HG03442 (cell line): ENCODE results near the gene GALNT11.
"Not testable (repeated sequence)": the region's sequence is repeated elsewhere in the genome, so short reads cannot be mapped to it uniquely, and the experiment has no call there.

Source experiments
- ATAC-seq: cut with Tn5 transposase; IDR thresholded peaks from one replicate; pipeline ENCODE4 v1.9.1; 2021; ENCODE audit warnings: mild to moderate bottlenecking, moderate library complexity; ENCODE audit not compliant: unreplicated experiment

The GALNT11 gene

DNA sequence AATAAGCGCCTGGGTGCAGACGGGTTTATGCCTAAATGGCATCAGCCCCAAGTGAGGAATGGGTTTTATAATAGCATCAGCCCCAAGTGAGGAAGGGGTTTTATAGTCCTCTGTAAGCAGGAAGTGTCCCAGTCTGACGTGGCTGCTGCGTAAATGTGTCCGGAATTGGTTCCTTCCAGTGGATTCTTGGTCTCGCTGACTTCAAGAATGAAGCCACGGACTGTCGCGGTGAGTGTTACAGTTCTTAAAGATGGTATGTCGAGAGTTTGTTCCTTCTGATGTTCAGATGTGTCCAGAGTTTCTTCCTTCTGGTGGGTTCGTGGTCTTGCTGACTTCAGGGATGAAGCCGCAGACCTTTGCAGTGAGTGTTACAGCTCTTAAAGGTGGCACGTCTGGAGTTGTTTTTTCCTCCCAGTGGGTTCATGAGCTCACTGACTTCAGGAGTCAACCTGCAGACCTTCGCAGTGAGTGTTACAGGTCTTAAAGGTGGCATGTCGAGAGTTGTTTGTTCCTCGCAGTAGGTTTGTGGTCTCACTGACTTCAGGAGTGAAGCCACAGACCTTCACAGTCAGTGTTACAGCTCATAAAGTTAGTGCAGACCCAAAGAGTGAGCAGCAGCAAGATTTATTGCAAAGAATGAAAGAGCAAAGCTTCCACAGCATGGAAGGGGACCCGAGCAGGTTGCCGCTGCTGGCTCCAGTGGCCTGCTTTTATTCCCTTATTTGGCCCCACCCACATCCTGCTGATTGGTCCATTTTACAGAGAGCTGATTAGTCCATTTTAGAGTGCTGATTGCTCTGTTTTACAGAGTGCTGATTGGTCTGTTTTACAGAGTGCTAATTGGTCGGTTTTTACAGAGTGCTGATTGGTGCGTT, 2.3 kb downstream of the GALNT11 start:
- not testable (repeated sequence) for ATAC-seq

DNA sequence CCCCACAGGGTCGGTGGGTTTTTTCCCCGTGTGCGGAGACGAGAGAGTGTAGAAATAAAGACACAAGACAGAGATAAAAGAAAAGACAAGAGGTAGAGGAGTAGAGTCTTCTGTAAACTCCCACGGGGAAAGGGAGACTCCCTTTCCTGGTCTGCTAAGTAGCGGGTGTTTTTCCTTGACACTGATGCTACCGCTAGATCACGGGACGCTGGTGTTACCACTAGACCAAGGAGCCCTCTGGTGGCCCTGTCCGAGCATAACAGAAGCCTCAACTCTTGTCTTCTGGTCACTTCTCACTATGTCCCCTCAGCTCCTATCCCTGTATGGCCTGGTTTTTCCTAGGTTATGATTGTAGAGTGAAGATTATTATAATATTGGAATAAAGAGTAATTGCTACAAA, 4.6 kb downstream of the GALNT11 start:
- ATAC-seq = not testable (repeated sequence)

DNA sequence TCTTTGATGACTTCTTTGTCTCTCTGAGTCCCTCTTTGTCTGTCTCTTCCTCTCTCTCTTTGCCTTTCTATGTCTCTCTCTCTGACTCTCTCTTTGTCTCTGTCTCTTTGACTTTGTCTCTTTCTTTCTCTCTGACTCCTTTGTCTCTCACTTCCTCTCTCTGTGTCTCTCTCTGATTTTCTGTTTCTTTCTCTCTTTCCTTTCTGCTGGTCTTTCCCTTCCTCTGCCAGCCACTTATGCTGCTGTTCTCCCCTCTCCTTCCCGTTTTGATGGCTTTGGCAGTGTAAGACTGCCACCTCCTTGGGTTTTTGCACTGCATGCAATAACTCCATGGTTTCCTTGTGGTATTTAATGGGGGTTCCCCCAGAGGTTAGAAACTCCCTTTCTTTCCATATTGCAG, 5.2 kb downstream of the GALNT11 start:
- ATAC-seq = not testable (repeated sequence)

DNA sequence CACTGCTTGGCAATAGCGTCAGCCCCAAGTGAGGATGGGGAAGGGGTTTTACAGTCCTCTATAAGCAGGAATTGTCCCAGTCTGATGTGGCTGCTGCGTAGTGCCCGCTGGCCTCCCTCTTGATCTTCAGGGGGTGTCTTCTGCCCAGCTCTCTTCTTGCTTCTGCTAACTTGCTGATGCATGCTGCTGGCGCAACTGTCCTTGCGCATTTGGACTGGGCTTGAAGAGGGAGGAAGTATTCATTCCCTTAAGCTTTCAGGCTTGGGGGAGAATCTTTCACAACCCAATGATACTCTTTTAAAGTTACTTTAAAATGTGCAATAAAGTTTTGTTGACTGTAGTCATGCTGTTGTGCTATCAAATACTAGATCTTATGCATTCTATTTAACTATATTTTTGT, 10.3 kb downstream of the GALNT11 start:
- ATAC-seq = no peak

DNA sequence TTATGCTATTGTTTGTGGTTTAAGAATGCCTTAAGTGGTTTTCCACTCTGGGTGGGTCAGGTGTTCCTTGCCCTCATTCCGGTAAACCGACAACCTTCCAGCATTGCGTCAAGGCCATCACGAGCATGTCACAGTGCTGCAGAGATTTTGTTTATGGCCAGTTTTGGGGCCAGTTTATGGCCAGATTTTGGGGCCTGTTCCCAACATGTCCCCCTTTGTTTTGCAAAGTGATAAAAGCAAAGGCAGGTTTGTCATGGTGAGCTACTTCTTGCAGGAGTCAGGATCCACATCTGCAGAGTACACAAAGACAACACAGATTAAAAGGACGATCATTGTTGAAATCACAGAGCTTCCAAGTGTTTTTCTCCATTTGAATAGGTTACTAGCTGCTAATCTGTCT, 12.9 kb downstream of the GALNT11 start:
- ATAC-seq = not testable (repeated sequence)

DNA sequence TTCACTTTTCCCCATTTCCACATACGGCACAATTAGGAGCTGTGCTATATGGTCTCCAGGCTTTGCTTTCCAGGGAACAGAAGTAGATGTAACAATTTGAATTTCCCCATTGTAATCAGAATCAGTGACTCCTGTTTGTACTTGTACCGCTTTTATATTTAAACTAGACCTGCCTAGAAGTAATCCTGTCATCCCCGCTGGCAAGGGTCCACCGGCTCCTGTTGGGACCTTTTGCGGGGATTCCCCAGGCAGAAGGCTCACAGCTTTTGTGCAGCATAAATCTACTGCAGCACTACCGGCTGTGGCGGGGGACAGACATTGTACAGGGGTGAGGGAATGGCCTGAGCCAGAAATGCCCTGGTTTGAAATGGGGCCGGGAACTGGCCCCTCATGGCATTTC, 17.6 kb downstream of the GALNT11 start:
- not testable (repeated sequence) for ATAC-seq

DNA sequence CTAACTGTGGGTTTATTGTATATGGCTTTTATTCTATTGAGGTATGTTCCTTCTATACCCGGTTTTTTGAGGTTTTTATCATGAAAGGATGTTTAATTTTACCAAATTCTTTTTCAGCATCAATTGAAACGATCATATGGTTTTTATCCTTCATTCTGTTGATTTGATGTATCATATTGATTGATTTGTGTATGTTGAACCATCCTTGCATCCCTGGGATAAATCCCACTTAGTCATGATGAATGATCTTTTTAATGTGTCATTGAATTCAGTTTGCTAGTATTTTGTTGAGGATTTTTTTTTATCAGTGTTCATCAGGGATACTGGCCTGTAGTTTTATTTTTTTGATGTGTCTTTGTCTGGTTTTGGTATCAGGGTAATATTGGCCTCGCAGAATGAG, 19.4 kb downstream of the GALNT11 start:
- ATAC-seq = not testable (repeated sequence)

DNA sequence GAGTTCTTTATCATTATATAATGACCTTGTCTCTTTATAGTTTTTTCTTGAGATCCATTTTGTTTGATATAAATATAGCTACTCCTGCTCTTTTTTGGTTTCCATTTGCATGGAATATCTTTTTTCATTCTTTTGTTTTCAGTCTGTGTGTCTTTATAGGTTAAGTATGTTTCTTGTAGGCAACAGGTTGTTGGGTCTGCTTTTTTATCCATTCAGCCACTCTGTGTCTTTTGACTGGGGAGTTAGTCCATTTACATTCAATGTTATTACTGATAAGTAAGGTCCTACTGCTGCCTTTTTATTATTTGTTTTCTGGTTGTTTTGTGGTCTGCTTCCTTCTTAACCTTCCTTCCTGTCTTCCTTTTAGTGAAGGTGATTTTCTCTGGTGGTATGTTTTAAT, 21.1 kb downstream of the GALNT11 start:
- ATAC-seq = no peak

DNA sequence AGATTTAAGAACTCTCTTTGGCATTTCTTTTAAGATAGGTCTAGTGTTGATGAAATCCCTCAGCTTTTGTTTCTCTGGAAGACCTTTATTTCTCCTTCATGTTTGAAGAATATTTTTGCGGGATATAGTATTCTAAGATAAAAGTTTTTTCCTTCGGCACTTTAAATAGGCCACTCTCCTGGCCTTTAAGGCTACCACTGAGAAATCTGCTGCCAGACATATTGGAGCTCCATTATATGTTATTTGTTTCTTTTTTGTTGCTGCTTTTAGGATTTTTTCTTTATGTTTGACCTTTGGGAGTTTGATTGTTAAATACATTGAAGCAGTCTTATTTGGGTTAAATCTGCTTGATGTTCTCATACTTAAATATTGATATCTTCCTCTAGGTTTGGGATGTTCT, 22.6 kb downstream of the GALNT11 start:
- no peak for ATAC-seq

DNA sequence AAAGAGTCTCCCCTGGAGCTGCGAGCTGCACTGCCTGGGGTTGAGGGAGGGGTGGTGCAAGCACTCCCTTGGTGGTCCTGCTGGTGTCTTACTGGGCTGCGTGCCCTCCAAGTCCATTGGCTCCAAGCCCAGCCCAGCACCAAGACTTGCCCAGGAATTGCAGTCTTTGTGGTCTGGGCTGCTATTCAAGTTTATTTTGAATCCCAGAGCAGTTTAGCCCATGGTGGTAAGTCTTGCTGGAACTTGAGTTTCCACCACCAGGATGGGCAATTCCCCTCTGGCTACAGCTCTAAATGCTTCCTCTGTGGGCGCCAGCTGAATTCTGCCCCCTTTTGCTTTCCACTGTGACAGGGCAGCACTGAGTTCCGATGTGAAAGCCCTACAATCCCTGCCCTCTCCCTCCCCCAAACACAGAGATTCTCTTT, 25.1 kb downstream of the GALNT11 start:
- no peak for ATAC-seq

DNA sequence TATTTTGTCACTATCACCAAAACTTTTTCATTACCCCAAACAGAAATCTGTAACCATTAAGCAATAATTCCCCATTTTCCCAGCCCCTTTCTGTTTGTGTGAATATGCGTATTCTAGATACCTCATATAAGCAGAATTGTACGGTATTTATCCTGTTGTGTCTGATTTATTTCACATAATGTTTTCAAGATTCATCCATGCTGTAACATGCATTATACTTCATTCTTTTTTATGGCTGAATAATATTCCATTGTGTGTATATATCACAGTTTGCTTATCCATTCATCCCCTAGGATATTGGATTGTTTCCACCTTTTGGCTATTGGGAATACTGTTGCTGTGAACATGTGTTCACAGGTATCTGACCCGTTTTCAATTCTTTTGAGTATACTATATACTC, 26.5 kb downstream of the GALNT11 start:
- ATAC-seq = no peak

DNA sequence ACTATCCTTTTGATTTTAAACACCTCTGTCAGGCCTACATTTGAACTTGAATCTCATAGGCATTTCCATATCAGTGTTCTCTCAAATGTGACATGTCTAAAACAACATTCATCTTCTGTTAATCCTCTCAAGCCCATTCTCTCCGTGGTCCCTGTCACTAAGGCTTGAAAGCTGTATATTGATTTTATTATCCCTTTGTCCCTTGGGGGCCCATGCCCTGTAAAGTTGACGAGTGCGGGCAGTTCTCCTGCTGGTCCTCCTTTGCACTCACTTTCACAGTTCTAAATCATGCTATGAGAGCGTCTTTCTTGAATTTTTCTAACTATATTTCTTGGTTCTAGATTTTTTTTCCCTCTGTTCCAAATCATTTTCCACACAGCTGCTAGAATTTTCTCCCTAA, 27.3 kb downstream of the GALNT11 start:
- no peak for ATAC-seq

DNA sequence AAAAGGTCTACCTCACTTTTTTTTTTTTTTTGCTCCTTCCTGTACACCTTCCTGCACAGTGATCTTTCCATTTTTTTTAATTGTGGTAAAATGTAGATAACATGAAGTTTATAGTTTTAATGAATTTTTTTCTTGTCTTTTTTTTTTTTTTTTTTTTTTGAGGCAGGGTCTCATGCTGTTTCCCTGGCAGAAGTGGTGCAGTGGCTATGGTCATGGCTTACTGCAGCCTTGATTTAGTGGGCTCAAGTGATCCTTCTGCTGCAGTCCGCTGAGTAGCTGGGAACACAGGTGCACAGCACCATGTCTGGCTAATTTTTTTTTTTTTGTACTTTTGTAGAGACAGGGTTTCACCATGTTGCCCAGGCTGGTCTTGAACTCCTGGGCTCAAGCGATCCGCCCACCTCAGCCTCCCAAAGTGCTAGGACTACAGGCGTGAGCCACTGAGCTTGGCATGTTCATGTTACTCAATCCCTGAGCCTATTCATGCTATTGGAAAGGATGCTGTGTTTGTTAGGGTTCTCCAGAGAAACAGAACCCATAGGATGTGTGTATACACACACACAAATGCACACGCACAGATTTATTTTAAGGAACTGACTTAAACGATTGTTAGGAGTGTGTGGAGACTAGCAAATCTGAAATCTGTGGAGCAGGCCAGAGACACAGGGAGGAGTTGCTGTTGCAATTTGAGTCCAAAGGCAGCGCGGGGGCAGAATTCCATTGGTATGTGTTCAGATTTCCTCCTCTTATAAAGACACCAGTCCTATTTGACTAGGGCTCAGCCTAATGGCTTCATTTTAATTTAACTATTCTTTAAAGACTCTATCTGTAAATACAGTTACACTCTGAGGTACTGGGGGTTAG, 29.1 kb downstream of the GALNT11 start:
- no peak for ATAC-seq

DNA sequence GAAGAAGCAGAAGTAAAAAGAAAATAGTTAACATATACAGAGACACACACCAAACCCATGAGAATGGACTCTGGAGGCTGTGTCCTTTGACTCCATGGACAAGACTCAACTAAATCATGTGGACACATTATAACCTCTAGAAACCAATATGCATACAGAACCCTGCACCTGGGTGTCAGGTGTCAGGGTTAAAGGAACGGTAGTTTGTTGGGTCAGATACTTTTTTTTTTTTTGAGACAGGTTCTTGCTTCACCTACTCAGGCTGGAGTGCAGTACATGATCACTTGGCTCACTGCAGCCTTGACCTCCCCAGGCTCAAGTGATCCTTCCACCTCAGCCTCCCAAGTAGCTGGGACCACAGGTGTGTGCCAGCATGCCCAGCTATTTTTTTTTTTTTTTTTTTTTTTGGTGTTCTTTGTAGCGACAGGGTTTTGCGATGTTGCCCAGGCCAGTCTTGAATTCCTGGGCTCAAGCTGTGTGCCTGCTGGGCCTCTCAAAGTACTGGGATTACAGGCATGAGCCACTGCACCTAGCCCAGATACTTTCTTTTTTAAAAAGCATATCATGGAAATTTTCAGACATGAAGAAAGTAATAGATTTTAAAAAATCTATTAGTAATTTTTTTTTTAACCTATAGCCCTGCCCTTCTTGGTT, 31.3 kb downstream of the GALNT11 start:
- no peak for ATAC-seq

DNA sequence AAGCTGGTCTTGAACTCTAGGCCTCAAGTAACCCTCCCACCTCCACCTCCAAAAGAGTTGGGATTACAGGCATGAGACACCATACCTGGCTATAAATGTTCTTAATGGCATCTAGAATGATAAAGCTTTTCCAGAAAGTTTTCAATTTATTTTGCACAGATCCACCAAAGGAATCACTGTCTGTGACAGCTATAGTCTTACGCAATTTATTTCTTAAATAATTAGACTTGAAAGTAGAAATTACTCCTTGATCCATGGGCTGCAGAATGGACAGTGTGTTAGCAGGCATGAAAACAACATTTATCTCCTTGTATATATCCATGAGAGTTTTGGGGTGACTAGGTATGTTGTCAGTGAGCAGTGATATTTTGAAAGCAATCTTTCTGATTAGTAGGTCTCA, 33.8 kb downstream of the GALNT11 start:
- ATAC-seq = no peak

DNA sequence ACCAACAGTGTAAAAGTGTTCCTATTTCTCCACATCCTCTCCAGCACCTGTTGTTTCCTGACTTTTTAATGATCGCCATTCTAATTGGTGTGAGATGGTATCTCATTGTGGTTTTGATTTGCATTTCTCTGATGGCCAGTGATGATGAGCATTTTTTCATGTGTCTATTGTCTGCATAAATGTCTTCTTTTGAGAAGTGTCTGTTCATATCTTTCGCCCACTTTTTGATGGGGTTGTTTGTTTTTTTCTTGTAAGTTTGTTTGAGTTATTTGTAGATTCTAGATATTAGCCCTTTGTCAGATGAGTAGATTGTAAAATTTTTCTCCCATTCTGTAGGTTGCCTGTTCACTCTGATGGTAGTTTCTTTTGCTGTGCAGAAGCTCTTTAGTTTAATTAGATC, 35.6 kb downstream of the GALNT11 start:
- not testable (repeated sequence) for ATAC-seq

DNA sequence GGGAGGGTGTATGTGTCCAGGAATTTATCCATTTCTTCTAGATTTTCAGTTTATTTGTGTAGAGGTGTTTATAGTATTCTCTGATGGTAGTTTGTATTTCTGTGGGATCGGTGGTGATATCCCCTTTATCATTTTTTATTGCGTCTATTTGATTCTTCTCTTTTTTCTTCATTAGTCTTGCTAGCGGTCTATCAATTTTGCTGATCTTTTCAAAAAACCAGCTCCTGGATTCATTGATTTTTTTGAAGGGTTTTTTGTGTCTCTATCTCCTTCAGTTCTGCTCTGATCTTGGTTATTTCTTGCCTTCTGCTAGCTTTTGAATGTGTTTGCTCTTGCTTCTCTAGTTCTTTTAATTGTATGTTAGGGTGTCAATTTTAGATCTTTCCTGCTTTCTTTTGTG, 37.7 kb downstream of the GALNT11 start:
- not testable (repeated sequence) for ATAC-seq

DNA sequence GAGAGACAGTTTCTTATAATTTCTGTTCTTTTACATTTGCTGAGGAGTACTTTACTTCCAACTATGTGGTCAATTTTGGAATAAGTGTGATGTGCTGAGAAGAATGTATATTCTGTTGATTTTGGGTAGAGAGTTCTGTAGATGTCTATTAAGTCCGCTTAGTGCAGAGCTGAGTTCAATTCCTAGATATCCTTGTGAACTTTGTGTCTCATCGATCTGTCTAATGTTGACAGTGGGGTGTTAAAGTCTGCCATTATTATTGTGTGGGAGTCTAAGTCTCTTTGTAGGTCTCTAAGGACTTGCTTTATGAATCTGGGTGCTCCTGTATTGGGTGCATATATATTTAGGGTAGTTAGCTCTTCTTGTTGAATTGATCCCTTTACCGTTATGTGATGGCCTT, 38.3 kb downstream of the GALNT11 start:
- not testable (repeated sequence) for ATAC-seq

DNA sequence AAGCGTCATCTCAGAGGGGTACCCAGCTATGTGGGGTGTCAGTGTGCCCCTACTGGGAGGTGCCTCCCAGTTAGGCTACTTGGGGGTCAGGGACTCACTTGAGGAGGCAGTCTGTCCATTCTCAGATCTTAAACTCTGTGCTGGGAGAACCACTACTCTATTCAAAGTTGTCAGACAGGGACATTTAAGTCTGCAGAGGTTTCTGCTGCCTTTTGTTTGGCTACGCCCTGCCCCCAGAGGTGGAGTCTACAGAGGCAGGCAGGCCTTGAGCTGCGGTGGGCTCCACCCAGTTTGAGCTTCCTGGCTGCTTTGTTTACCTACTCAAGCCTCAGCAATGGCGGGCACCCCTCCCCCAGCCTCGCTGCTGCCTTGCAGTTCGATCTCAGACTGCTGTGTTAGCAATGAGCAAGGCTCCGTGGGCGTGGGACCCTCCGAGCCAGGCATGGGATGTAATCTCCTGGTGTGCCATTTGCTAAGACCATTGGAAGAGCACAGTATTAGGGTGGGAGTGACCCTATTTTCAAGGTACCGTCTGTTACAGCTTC, 40.4 kb downstream of the GALNT11 start:
- not testable (repeated sequence) for ATAC-seq

DNA sequence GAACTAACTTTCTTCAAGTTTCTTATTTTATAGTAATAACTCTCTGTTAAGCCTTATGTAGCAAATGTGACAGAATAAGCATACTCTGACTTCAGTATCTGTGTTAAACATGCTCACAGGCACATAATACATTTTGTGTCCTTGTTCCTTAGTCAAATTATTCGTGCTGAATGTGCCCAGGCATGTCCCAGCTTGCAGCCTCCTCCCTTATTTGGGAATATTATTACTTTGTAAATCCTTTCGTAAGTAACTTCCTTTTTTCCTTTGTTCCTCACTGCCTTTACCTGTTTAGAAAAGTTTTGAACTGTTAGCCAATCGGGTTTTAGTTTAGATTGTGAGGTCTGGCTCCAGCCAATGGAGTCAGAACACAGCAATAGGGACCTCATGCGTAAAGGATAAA, 46.9 kb downstream of the GALNT11 start:
- ATAC-seq = no peak

DNA sequence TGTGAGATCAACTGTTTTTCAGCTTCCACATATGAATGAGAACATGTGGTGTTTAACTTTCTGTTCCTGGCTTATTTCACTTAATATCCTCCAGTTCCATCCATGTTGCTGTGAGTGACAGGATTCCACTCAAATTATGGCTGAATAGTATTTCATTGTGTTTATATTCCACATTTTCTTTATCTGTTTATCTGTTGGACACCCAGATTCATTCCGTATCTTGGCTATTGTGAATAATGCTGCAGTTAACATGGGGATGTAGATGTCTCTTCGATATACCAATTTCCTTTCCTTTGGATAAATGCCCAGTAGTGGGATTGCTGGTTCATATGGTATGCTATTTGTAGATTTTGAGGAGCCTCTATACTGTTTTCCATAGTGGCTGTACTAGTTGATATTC, 47.9 kb downstream of the GALNT11 start:
- ATAC-seq = no peak
